Neural cell (in vitro differentiated cells): ENCODE results near the gene LRRTM2. TPM values are rescaled to one million over a fixed set of nuclear protein-coding genes. Genes with fewer than 3 reads are reported as not detected.

Experiments
- H2AFZ ChIP-seq: fragments of 200-600, 300-800 bp; sonication (generic), shearing (Covaris generic); 2 replicates; pipeline ENCODE4 v1.6.0; 2014; ENCODE audit warnings: low read depth, mild to moderate bottlenecking, antibody characterized with exemption, low read length, moderate library complexity
- H3F3A ChIP-seq: fragments of 200-600 bp; shearing (Covaris generic); 2 replicates; pipeline ENCODE4 v1.6.1; 2016; ENCODE audit warnings: mild to moderate bottlenecking, moderate library complexity, mixed read lengths, antibody characterized with exemption, low read length; ENCODE audit not compliant: insufficient read depth, poor library complexity, severe bottlenecking
- H3K27ac ChIP-seq: fragments of 200-600, 300-800 bp; sonication (generic), shearing (Covaris generic); 2 replicates; pipeline ENCODE4 v1.5.1; 2014; ENCODE audit warnings: mild to moderate bottlenecking, low read length, moderate library complexity
- H3K27me3 ChIP-seq: fragments of 300-800, 200-600 bp; sonication (generic), shearing (Covaris generic); 2 replicates; pipeline ENCODE4 v1.6.0; 2014; ENCODE audit warnings: mild to moderate bottlenecking, low read depth, low read length, moderate library complexity; ENCODE audit not compliant: insufficient read depth
- H3K36me3 ChIP-seq: fragments of 300-800, 200-600 bp; sonication (generic), shearing (Covaris generic); 2 replicates; pipeline ENCODE4 v1.5.1; 2014; ENCODE audit warnings: mild to moderate bottlenecking, antibody characterized with exemption, low read length, moderate library complexity; ENCODE audit not compliant: insufficient read depth
- H3K4me2 ChIP-seq: fragments of 300-800, 200-600 bp; sonication (generic), shearing (Covaris generic); 2 replicates; pipeline ENCODE4 v1.6.0; 2014; ENCODE audit warnings: mild to moderate bottlenecking, low read length
- H3K4me3 ChIP-seq: fragments of 300-800, 200-600 bp; sonication (generic), shearing (Covaris generic); 2 replicates; pipeline ENCODE4 v1.5.1; 2014; ENCODE audit warnings: mild to moderate bottlenecking, low read length, moderate library complexity
- H3K79me2 ChIP-seq: fragments of 200-600 bp; shearing (Covaris generic); replicated peaks from 2 replicates; pipeline ENCODE4 v1.6.0; 2014; ENCODE audit warnings: mild to moderate bottlenecking, low read length, moderate library complexity; ENCODE audit not compliant: insufficient read depth
- H3K9ac ChIP-seq: fragments of 300-800, 200-600 bp; sonication (generic), shearing (Covaris generic); 2 replicates; pipeline ENCODE4 v1.6.1; 2016; ENCODE audit warnings: mild to moderate bottlenecking, low read length, mixed read lengths
- H3K9me2 ChIP-seq: fragments of 200-600 bp; shearing (Covaris generic); 2 replicates; pipeline ENCODE4 v1.6.1; 2016; ENCODE audit warnings: mild to moderate bottlenecking, low read length, mixed read lengths; ENCODE audit not compliant: insufficient read depth
- H3K9me3 ChIP-seq: fragments of 200-600, 300-800 bp; sonication (generic), shearing (Covaris generic); 2 replicates; pipeline ENCODE4 v1.6.1; 2016; ENCODE audit warnings: mild to moderate bottlenecking, mixed run types, low read length, moderate library complexity, mixed read lengths
- H4K20me1 ChIP-seq: fragments of 200-600 bp; shearing (Covaris generic); 2 replicates; pipeline ENCODE4 v1.6.1; 2016; ENCODE audit warnings: mild to moderate bottlenecking, mixed run types; ENCODE audit not compliant: insufficient read depth
- EP300 ChIP-seq: fragments of 450-650 bp; conservative IDR thresholded peaks from 2 replicates; pipeline ENCODE4 v1.6.1; 2014; ENCODE audit warnings: antibody characterized with exemption, mild to moderate bottlenecking, moderate library complexity; ENCODE audit not compliant: poor library complexity, severe bottlenecking
- EZH2 ChIP-seq: fragments of 200-600, 300-800 bp; shearing (Covaris generic), sonication (generic); IDR thresholded peaks from 2 replicates; pipeline ENCODE4 v1.6.1; 2014; ENCODE audit warnings: antibody characterized with exemption, low read length, borderline replicate concordance, mild to moderate bottlenecking; ENCODE audit not compliant: insufficient read depth, poor library complexity, severe bottlenecking
- MXI1 ChIP-seq: fragments of 450-650 bp; conservative IDR thresholded peaks from 2 replicates; pipeline ENCODE4 v1.6.1; 2014; ENCODE audit warnings: antibody characterized with exemption, mild to moderate bottlenecking; ENCODE audit not compliant: poor library complexity, severe bottlenecking
- POLR2AphosphoS5 ChIP-seq: IDR thresholded peaks from 2 replicates; pipeline ENCODE4 v1.6.1; 2012
- RAD21 ChIP-seq: fragments of 450-650 bp; conservative IDR thresholded peaks from 2 replicates; pipeline ENCODE4 v1.6.1; 2014; ENCODE audit warnings: antibody characterized with exemption, mild to moderate bottlenecking, moderate library complexity
- REST ChIP-seq: IDR thresholded peaks from 2 replicates; pipeline ENCODE4 v1.6.1; 2012; ENCODE audit warnings: borderline replicate concordance
- SMC3 ChIP-seq: fragments of 450-650 bp; conservative IDR thresholded peaks from 2 replicates; pipeline ENCODE4 v1.6.1; 2014; ENCODE audit warnings: antibody characterized with exemption, mild to moderate bottlenecking, moderate library complexity; ENCODE audit not compliant: poor library complexity
- TAF1 ChIP-seq: IDR thresholded peaks from 2 replicates; pipeline ENCODE4 v1.6.1; 2012; ENCODE audit warnings: low read depth
- polyA plus RNA-seq: library from polyadenylated mRNA; depleted of rRNA; stranded (reverse); fragments of >200 nt; gene quantifications from 2 replicates; pipeline ENCODE4 v1.2.3, GENCODE V29; 2014
- TF ChIP-seq, protein P1 (sequence below): fragments of 450-650 bp; IDR thresholded peaks from 2 replicates; pipeline ENCODE4 v1.5.1; 2014; ENCODE audit warnings: antibody characterized with exemption, mild to moderate bottlenecking, moderate library complexity; ENCODE audit not compliant: poor library complexity, severe bottlenecking

LRRTM2 gene
- polyA plus RNA-seq, 1 donor from 2014 or later = 5.9 TPM

GRCh38 chr5:138889994-138890393, 14.9 kb upstream of the LRRTM2 start:
- Histone ChIP-seq H3K27ac (no peak overlapping the region), H2AFZ (no peak overlapping the region), H3K27me3 (no peaks in the 10 kb centered on the region), H3K9me2 (no peaks in the 10 kb centered on the region), H4K20me1 (no peaks in the 10 kb centered on the region), H3K9me3 (no peaks in the 10 kb centered on the region), H3K4me3 (no peak overlapping the region), H3K36me3 (peaks cover 9% of the 10 kb centered on the region), H3K9ac (no peak overlapping the region), H3F3A (no peaks in the 10 kb centered on the region), H3K79me2 (no peaks in the 10 kb centered on the region), H3K4me2 (no peak overlapping the region)
- no peak for TF ChIP-seq MXI1
- no peak for TF ChIP-seq REST
- TF ChIP-seq, protein P1, sequence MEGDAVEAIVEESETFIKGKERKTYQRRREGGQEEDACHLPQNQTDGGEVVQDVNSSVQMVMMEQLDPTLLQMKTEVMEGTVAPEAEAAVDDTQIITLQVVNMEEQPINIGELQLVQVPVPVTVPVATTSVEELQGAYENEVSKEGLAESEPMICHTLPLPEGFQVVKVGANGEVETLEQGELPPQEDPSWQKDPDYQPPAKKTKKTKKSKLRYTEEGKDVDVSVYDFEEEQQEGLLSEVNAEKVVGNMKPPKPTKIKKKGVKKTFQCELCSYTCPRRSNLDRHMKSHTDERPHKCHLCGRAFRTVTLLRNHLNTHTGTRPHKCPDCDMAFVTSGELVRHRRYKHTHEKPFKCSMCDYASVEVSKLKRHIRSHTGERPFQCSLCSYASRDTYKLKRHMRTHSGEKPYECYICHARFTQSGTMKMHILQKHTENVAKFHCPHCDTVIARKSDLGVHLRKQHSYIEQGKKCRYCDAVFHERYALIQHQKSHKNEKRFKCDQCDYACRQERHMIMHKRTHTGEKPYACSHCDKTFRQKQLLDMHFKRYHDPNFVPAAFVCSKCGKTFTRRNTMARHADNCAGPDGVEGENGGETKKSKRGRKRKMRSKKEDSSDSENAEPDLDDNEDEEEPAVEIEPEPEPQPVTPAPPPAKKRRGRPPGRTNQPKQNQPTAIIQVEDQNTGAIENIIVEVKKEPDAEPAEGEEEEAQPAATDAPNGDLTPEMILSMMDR = no peak
- no peak for TF ChIP-seq EP300
- no peak for TF ChIP-seq EZH2
- no peak for TF ChIP-seq RAD21
- TF ChIP-seq SMC3 = no peak
- no peak for TF ChIP-seq POLR2AphosphoS5
- no peak for TF ChIP-seq TAF1

DNA sequence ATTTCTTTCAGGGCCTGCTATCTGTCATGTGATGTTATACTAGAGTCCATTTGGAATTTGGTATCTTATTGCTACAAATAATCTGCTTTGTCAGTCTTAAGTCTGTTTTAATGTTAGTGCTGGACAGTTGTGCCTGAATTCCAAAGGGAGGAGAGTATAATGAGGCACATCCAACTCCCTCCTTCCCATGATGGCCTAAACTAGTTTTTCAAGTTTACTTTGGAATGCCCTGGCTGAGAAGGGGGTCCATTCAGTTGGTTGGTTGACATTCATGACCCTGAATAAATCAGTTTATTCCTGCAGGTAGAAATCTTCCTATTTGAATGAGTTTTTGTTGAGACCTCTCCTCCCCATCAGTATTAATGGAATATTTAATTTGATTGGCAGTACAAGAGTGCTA, 9.4 kb upstream of the LRRTM2 start:
- Histone ChIP-seq H4K20me1 (no peaks in the 10 kb centered on the region), H3K4me3 (no peak overlapping the region), H3K27me3 (no peaks in the 10 kb centered on the region), H2AFZ (no peak overlapping the region), H3K4me2 (no peak overlapping the region), H3K27ac (no peak overlapping the region), H3K36me3 (peaks cover 6% of the 10 kb centered on the region), H3K9me3 (no peaks in the 10 kb centered on the region), H3K9me2 (no peaks in the 10 kb centered on the region), H3F3A (no peaks in the 10 kb centered on the region), H3K9ac (no peak overlapping the region), H3K79me2 (peaks cover 3% of the 10 kb centered on the region)
- TF ChIP-seq POLR2AphosphoS5 (no peak), EZH2 (no peak), EP300 (no peak), REST (no peak), SMC3 (no peak), RAD21 (no peak), TAF1 (no peak)
- TF ChIP-seq, protein P1 = no peak
